Tibial nerve (tissue), 4 donors: Measurements from ENCODE around the gene ALG14.

ENCODE experiments used
- CTCF ChIP-seq, 5 experiments: fragments of 200-600 bp in 3 of 5; fragments of 450-650 bp in 2 of 5; sonication (generic) in 3 of 5; IDR thresholded peaks; one replicate each; pipeline ENCODE4 v1.5.1; 2016 to 2019; ENCODE audit warnings: antibody characterized with exemption in 5 of 5, mild to moderate bottlenecking in 3 of 5, moderate library complexity in 2 of 5
- EP300 ChIP-seq, 2 donors: sonication (generic); formaldehyde crosslinking; IDR thresholded peaks; one replicate each; pipeline ENCODE4 v1.6.1; 2017; ENCODE audit warnings: antibody characterized with exemption in 2 of 2, mild to moderate bottlenecking in 1 of 2
- POLR2A ChIP-seq, 2 donors: fragments of 450-650 bp; IDR thresholded peaks; one replicate each; pipeline ENCODE4 v1.6.1; 2017; ENCODE audit warnings: antibody characterized with exemption in 2 of 2, mild to moderate bottlenecking in 2 of 2, moderate library complexity in 2 of 2

DNA sequence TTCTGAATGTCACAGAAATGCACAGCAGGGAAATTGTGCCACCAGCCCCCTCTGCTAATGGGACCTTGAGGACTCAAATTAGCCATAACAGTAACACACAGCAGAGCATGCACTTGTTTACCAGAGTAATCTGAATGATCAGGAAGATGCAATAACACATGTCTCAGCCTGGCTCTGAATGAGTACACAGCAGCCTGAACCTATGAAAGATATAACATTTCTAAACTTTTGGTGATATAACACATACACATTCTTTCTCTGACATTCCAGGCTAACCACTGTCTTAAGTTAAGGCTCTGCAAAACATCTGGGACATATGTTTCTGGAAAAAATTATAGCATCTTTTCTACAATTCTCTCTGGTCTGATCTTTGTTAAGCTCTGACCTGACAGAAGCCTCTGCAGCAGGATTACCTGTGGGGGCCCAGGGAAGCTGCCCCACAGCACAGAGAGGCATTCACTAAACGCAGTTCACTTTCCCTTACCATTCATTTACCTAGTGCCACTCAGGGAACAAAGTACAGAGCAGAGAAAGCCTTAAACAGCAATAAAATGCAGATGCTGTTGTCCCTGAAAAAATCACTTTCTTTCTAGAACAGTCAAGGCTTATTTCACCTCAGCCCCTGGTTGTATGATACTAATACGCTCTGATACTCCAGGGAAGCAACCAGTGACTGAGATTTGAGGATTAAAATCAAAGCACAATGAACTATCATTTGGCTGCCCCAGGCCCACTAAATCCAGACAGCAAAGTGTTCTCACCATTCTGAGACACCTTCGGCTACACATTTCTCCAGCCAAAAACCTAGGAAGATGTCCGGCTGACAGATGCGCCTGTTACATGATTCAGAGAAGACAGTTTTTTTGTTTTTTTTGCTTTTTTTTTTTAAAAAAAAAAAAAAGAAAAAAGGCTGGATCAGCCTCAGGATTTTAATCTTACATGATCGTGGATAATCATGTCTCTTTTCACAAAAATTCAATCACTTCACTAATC, 91.9 kb downstream of the ALG14 start:
- TF ChIP-seq CTCF (IDR thresholded peaks at IDR 0.05): no peak
- TF ChIP-seq POLR2A (IDR thresholded peaks at IDR 0.05): no peak
- TF ChIP-seq EP300 (IDR thresholded peaks at IDR 0.05): no peak
